ENCODE results near the gene ZACN.
"Not testable (repeated sequence)": the region's sequence is repeated elsewhere in the genome, so short reads cannot be mapped to it uniquely, and the experiment has no call there.

GRCh38 chr17:76078370-76078769 is 612 bp upstream of the ZACN start:
- not testable (repeated sequence) for TF ChIP-seq POLR2AphosphoS5 (IDR thresholded peaks at IDR 0.05; ENCODE audit: borderline replicate concordance, low read depth, low read length); EZH2 (IDR thresholded peaks at IDR 0.05); FOXP2 (optimal IDR thresholded peaks at IDR 0.05; ENCODE audit: control extremely low read depth, extremely low read length, insufficient read depth)

Measured in SK-N-MC (cell line).